Sigmoid colon (tissue), 7 donors: ENCODE measurements around the gene ECD. TPM values are rescaled to one million over a fixed set of nuclear protein-coding genes. Genes with fewer than 3 reads are reported as not detected.

Source experiments
- DNase-seq: peaks from one replicate; pipeline ENCODE4 v3.0.0-alpha.2; 2019
- H3K27ac ChIP-seq, 4 donors: fragments of 200-600 bp; sonication (generic); one replicate each; pipeline ENCODE4 v1.5.1; 2016 to 2019; ENCODE audit warnings: mild to moderate bottlenecking in 1 of 4
- H3K27me3 ChIP-seq, 3 donors: fragments of 200-600 bp; sonication (generic); one replicate each; pipeline ENCODE4 v1.5.1; 2019; ENCODE audit warnings: mild to moderate bottlenecking in 1 of 3
- H3K36me3 ChIP-seq, 4 donors: fragments of 200-600 bp; sonication (generic); one replicate each; pipeline ENCODE4 v1.5.1; 2016 to 2019
- H3K4me1 ChIP-seq, 4 donors: fragments of 200-600 bp; sonication (generic); one replicate each; pipeline ENCODE4 v1.5.1; 2017 to 2019
- H3K4me3 ChIP-seq, 4 donors: fragments of 200-600 bp; sonication (generic); one replicate each; pipeline ENCODE4 v1.5.1; 2017 to 2019; ENCODE audit warnings: mild to moderate bottlenecking in 2 of 4, moderate library complexity in 1 of 4
- H3K9me3 ChIP-seq, 4 donors: fragments of 200-600 bp in 3 of 4; sonication (generic) in 3 of 4; one replicate each; pipeline versions ENCODE4 v1.5.1 to v1.6.1; 2013 to 2019
- EP300 ChIP-seq, 4 donors: sonication (generic); formaldehyde crosslinking; IDR thresholded peaks; one replicate each; pipeline ENCODE4 v1.6.1; 2017; ENCODE audit warnings: antibody characterized with exemption in 4 of 4
- POLR2A ChIP-seq, 2 donors: fragments of 450-650 bp; IDR thresholded peaks; one replicate each; pipeline ENCODE4 v1.6.1; 2016; ENCODE audit warnings: antibody characterized with exemption in 2 of 2, mild to moderate bottlenecking in 2 of 2, moderate library complexity in 2 of 2
- POLR2AphosphoS5 ChIP-seq, 4 donors: sonication (generic); formaldehyde crosslinking; IDR thresholded peaks; one replicate each; pipeline ENCODE4 v1.6.1; 2017; ENCODE audit warnings: antibody characterized with exemption in 4 of 4
- WGBS, 2 donors: extraction: QIAGEN DNeasy Blood & Tissue Kit; methylation state at CpG; one replicate each; pipeline ENCODE4 v1.1.7; 2013; 5-methylcytosine and 5-hydroxymethylcytosine counted together
- intact Hi-C: fragments of 100-400 bp; cut with DNase I; formaldehyde crosslinking; loops from one replicate; pipeline ENCODE4 v1.15.1; 2023
- polyA plus RNA-seq, 3 donors: library from polyadenylated mRNA; stranded (reverse); fragments of 200-250 nt; gene quantifications; one replicate each; pipeline ENCODE4 v1.2.3, GENCODE V29; 2013
- total RNA-seq, 4 donors: library from RNA; depleted of rRNA; stranded (reverse); fragments of >200 nt; gene quantifications; one replicate each; pipeline ENCODE4 v1.1.0, GENCODE V29; 2016
- TF ChIP-seq, protein P1 (sequence below), 4 experiments: fragments of 450-650 bp in 3 of 4; fragments of 200-600 bp in 1 of 4; IDR thresholded peaks; one replicate each; pipeline ENCODE4 v1.5.1; 2016 to 2019; ENCODE audit warnings: antibody characterized with exemption in 4 of 4, mild to moderate bottlenecking in 3 of 4, moderate library complexity in 2 of 4
- donor health status: healthy with polysubstance abuse.
- donor health status: Bipolar disorder and iron deficiency.
- donor health status: healthy.

The ECD gene
- total and polyA plus RNA-seq, 7 donors, result 7.6 to 39.1 (median 28.0) TPM

DNA sequence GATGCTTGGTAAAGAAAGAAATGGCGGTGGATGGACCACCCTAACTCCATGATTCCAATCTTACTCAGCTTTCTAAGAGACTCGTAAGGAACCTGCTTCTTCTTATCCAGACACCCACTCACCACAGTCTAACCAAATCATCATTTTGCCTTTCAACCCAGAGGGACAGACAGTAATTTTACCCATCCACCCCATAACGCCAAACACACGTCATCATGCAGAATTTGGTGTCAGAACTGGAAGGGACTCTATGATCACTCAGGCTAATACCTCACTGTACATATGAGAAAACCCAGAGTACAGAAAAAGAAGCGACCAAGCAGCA lies 388 bp downstream of the ECD start:
- intact Hi-C loops, result loop anchor here (5.0 kb wide), 3 partner anchors 55 to 810 kb away; partner anchors contain the start of genes MRPS16 and NUDT13
- WGBS, 2 donors, result 5 to 7% methylated on average over 5 of the region's 5 CpGs

DNA sequence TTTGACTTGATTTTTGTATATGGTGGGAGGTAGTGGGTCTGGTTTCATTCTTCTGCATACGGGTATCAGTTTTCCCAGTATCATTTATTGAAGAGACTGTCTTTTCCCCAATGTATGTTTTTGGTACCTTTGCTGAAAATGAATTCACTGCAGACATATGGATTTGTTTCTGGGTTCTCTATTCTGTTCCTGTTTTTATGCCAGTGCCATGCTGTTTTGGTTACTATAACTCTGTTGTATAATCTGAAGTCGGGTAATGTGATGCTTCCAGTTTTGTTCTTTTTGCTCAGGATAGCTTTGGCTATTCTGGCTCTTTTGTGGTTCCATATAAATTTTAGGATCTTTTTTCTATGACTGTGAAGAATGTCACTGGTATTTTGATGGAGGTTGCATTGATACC lies 836 bp downstream of the ECD start:
- intact Hi-C loops, result loop anchor here (5.0 kb wide), 3 partner anchors 55 to 810 kb away; partner anchors contain the start of genes MRPS16 and NUDT13
- H3K9me3 ChIP-seq, result no peaks in the 10 kb centered on the region
- peak overlapping the region; percentile 84 to 92 (median 88) for H3K4me3 ChIP-seq
- peaks cover 0 to 19% (median 6%) of the 10 kb centered on the region in 4 donors for H3K36me3 ChIP-seq
- WGBS, 2 donors, result 82 to 83% methylated on average over 2 of the region's 2 CpGs
- H3K27me3 ChIP-seq, result no peaks in the 10 kb centered on the region
- TF ChIP-seq, protein P1, sequence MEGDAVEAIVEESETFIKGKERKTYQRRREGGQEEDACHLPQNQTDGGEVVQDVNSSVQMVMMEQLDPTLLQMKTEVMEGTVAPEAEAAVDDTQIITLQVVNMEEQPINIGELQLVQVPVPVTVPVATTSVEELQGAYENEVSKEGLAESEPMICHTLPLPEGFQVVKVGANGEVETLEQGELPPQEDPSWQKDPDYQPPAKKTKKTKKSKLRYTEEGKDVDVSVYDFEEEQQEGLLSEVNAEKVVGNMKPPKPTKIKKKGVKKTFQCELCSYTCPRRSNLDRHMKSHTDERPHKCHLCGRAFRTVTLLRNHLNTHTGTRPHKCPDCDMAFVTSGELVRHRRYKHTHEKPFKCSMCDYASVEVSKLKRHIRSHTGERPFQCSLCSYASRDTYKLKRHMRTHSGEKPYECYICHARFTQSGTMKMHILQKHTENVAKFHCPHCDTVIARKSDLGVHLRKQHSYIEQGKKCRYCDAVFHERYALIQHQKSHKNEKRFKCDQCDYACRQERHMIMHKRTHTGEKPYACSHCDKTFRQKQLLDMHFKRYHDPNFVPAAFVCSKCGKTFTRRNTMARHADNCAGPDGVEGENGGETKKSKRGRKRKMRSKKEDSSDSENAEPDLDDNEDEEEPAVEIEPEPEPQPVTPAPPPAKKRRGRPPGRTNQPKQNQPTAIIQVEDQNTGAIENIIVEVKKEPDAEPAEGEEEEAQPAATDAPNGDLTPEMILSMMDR (IDR thresholded peaks at IDR 0.05), result no peak
- TF ChIP-seq POLR2AphosphoS5 (IDR thresholded peaks at IDR 0.05) (no peak), POLR2A (IDR thresholded peaks at IDR 0.05) (no peak), EP300 (IDR thresholded peaks at IDR 0.05) (no peak)
- DNase-seq, result no peak
- peak overlapping the region; percentile 96 to 98 (median 97) for H3K27ac ChIP-seq
- peaks cover 0 to 46% (median 37%) of the 10 kb centered on the region in 4 donors for H3K4me1 ChIP-seq

More for the DNA sequence above, 388 bp downstream of the ECD start:
- DNase-seq, result no peak
- peak overlapping the region; percentile 96 to 98 (median 97) for H3K27ac ChIP-seq
- peaks cover 0 to 41% (median 37%) of the 10 kb centered on the region in 4 donors for H3K4me1 ChIP-seq
- peaks cover 0 to 15% (median 4%) of the 10 kb centered on the region in 4 donors for H3K36me3 ChIP-seq
- H3K4me3 ChIP-seq, result peak overlapping the region; percentile 84 to 92 (median 88)
- no peak for TF ChIP-seq POLR2A (IDR thresholded peaks at IDR 0.05)
- TF ChIP-seq, protein P1 (IDR thresholded peaks at IDR 0.05), result no peak
- no peak for TF ChIP-seq POLR2AphosphoS5 (IDR thresholded peaks at IDR 0.05)
- no peak for TF ChIP-seq EP300 (IDR thresholded peaks at IDR 0.05)
- no peaks in the 10 kb centered on the region for H3K27me3 ChIP-seq
- H3K9me3 ChIP-seq, result no peaks in the 10 kb centered on the region

DNA sequence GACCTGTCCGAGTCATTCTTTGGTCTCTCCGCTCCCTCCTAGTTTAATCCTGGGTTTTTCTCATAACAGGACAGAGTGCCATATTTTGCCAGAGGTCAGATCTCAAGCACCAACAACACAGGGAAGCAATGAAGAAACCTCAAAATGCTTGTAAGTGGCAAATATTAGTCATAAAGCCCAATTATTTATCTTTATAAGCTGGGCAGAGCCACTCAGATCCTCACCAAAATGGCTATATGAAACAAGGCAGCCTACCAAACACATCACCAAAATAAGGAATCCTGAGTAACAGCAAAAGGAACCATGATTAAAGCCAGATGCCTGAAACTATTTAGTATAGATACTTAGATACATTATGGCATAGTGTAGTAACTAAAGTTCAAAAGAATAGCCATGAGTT lies 4.7 kb downstream of the ECD start:
- TF ChIP-seq, protein P1 (IDR thresholded peaks at IDR 0.05), result no peak
- H3K27ac ChIP-seq, result no peak overlapping the region
- H3K9me3 ChIP-seq, result no peaks in the 10 kb centered on the region
- H3K4me1 ChIP-seq, result peaks cover 0 to 44% (median 28%) of the 10 kb centered on the region in 4 donors
- no peak overlapping the region for H3K4me3 ChIP-seq
- WGBS, 2 donors, result 96 to 99% methylated on average over 2 of the region's 2 CpGs
- intact Hi-C loops, result no loop called here
- H3K27me3 ChIP-seq, result no peaks in the 10 kb centered on the region
- H3K36me3 ChIP-seq, result peaks cover 0 to 37% (median 7%) of the 10 kb centered on the region in 4 donors
- DNase-seq, result no peak

DNA sequence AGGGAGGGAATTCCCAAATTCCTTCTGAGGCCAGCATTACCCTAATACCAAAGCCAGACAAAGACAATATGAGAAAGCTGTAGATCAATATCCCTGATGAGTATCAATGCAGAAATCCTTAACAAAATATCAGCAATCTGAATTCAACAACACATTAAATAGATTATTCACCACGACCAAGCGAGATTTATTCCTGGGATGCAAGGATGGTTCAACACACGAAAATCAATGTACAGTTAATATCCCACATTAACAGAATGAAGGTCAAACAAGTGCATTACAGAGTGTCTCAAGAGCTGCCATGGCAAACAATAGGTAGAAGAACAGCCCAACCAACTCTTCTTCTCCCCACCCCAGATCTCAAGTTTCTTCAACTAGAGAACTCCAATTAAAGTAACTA lies 6.1 kb downstream of the ECD start:
- Histone ChIP-seq H3K36me3 (peaks cover 3 to 51% (median 10%) of the 10 kb centered on the region in 4 donors), H3K4me1 (peaks cover 0 to 37% (median 20%) of the 10 kb centered on the region in 4 donors), H3K4me3 (no peak overlapping the region), H3K9me3 (no peaks in the 10 kb centered on the region), H3K27ac (no peak overlapping the region), H3K27me3 (no peaks in the 10 kb centered on the region)
- TF ChIP-seq, protein P1 (IDR thresholded peaks at IDR 0.05), result no peak
- no peak for TF ChIP-seq POLR2AphosphoS5 (IDR thresholded peaks at IDR 0.05)
- TF ChIP-seq POLR2A (IDR thresholded peaks at IDR 0.05), result no peak
- TF ChIP-seq EP300 (IDR thresholded peaks at IDR 0.05), result no peak
- 96 to 97% methylated on average over 3 of the region's 3 CpGs for WGBS, 2 donors
- intact Hi-C loops, result no loop called here
- DNase-seq, result no peak

DNA sequence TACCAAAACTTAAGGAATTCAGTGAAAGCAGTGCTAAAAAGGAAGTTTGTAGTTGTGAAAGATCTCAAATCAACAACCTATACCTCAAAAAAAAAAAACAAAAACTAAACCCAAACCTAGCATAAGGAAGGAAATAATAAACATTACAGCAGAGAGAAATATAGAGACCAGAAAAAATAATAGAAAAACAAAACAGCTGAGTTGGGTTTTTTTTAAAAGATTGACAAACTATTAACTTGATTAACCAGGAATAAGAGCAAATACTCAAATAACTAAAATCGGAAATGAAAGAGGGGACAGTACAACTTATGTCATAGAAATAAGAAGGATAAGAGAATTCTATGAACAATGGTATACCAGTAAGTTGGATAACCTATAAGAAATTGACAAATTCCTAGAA lies 6.7 kb downstream of the ECD start:
- no peak for DNase-seq
- TF ChIP-seq, protein P1 (IDR thresholded peaks at IDR 0.05), result no peak
- TF ChIP-seq POLR2AphosphoS5 (IDR thresholded peaks at IDR 0.05), result no peak
- no peak for TF ChIP-seq EP300 (IDR thresholded peaks at IDR 0.05)
- TF ChIP-seq POLR2A (IDR thresholded peaks at IDR 0.05), result no peak
- intact Hi-C loops, result no loop called here
- Histone ChIP-seq H3K36me3 (peaks cover 3 to 57% (median 13%) of the 10 kb centered on the region in 4 donors), H3K27ac (no peak overlapping the region), H3K4me1 (peaks cover 0 to 31% (median 15%) of the 10 kb centered on the region in 4 donors), H3K27me3 (no peaks in the 10 kb centered on the region), H3K4me3 (no peak overlapping the region), H3K9me3 (no peaks in the 10 kb centered on the region)
- 91 to 92% methylated on average over 1 of the region's 1 CpG for WGBS, 2 donors
